Esophagus squamous epithelium (tissue), 5 donors: ENCODE measurements around the gene POU2F2. TPM values are rescaled to one million over a fixed set of nuclear protein-coding genes. Genes with fewer than 3 reads are reported as not detected.
A peak's percentile ranks its signal among the peaks of the same experiment; 100 is the strongest.

Experiments used
- DNase-seq: peaks from one replicate; lab custom pipeline; 2025; lab: John Stamatoyannopoulos, UW
- H3K27ac ChIP-seq, 4 donors: fragments of 200-600 bp; sonication (generic); one replicate each; pipeline ENCODE4 v1.5.1; 2016 to 2019; ENCODE audit warnings: mild to moderate bottlenecking in 1 of 4
- H3K27me3 ChIP-seq, 4 donors: fragments of 200-600 bp; sonication (generic); 1 replicate in 3 of 4; 2 replicates in 1 of 4; pipeline versions ENCODE4 v1.5.1 to v1.6.0; 2017 to 2021; ENCODE audit warnings: antibody characterized with exemption in 1 of 4
- H3K36me3 ChIP-seq, 3 donors: fragments of 200-600 bp; sonication (generic); one replicate each; pipeline ENCODE4 v1.5.1; 2016 to 2019
- H3K4me1 ChIP-seq, 3 donors: fragments of 200-600 bp; sonication (generic); one replicate each; pipeline ENCODE4 v1.5.1; 2017 to 2019
- H3K4me3 ChIP-seq, 4 donors: fragments of 200-600 bp; sonication (generic); 1 replicate in 3 of 4; 2 replicates in 1 of 4; pipeline ENCODE4 v1.5.1; 2016 to 2019; ENCODE audit warnings: mild to moderate bottlenecking in 2 of 4, moderate library complexity in 1 of 4
- H3K9me3 ChIP-seq, 3 donors: fragments of 200-600 bp; sonication (generic); one replicate each; pipeline ENCODE4 v1.5.1; 2016 to 2019
- POLR2A ChIP-seq, 4 donors: fragments of 450-650 bp; IDR thresholded peaks; one replicate each; pipeline ENCODE4 v1.6.1; 2017; ENCODE audit warnings: antibody characterized with exemption in 4 of 4, mild to moderate bottlenecking in 4 of 4, moderate library complexity in 3 of 4
- WGBS, 2 donors: methylation state at CpG; one replicate each; pipeline ENCODE4 v1.1.5; 2018; 5-methylcytosine and 5-hydroxymethylcytosine counted together
- intact Hi-C: fragments of 100-400 bp; cut with DNase I; formaldehyde crosslinking; loops from one replicate; pipeline ENCODE4 v1.15.0; 2022
- total RNA-seq, 4 donors: library from RNA; depleted of rRNA; stranded (reverse); fragments of >200 nt; gene quantifications; one replicate each; pipeline ENCODE4 v1.1.0, GENCODE V29; 2016
- TF ChIP-seq, protein P1 (sequence below), 6 experiments: fragments of 450-650 bp in 4 of 6; fragments of 200-600 bp in 2 of 6; sonication (generic) in 2 of 6; IDR thresholded peaks; one replicate each; pipeline ENCODE4 v1.5.1; 2016 to 2019; ENCODE audit warnings: antibody characterized with exemption in 6 of 6, mild to moderate bottlenecking in 4 of 6, moderate library complexity in 4 of 6
- donor health status: DM: yes; HTN: yes; CAD: no.

The POU2F2 gene
- total RNA-seq, 4 donors from 2014 or later, result 0.18 to 0.67 (median 0.57) TPM; not detected in 1

DNA sequence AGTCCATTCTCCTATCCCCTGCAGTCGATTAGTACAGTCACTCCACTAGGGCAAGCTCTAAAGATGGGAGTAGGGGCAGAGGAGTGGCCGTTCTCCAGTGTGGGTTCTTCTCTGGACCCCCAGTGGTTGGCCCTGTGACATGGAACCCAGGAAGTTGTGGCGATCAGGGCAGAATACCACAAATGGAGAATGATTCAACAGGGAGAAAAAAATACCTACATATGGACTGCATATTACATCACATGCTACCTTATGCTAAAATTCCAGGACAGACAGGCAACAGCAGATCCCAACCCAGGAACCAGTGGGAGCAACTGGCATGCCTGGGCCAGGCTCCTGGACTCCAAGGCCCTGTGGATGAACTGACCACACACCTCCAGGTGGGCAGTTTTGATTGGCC is 20.4 kb downstream of the POU2F2 start:
- TF ChIP-seq POLR2A (IDR thresholded peaks at IDR 0.05), result no peak
- TF ChIP-seq, protein P1, sequence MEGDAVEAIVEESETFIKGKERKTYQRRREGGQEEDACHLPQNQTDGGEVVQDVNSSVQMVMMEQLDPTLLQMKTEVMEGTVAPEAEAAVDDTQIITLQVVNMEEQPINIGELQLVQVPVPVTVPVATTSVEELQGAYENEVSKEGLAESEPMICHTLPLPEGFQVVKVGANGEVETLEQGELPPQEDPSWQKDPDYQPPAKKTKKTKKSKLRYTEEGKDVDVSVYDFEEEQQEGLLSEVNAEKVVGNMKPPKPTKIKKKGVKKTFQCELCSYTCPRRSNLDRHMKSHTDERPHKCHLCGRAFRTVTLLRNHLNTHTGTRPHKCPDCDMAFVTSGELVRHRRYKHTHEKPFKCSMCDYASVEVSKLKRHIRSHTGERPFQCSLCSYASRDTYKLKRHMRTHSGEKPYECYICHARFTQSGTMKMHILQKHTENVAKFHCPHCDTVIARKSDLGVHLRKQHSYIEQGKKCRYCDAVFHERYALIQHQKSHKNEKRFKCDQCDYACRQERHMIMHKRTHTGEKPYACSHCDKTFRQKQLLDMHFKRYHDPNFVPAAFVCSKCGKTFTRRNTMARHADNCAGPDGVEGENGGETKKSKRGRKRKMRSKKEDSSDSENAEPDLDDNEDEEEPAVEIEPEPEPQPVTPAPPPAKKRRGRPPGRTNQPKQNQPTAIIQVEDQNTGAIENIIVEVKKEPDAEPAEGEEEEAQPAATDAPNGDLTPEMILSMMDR (IDR thresholded peaks at IDR 0.05), result no peak
- intact Hi-C loops, result no loop called here
- no peak for DNase-seq
- Histone ChIP-seq H3K27ac (no peak overlapping the region), H3K4me3 (no peak overlapping the region), H3K36me3 (no peaks in the 10 kb centered on the region), H3K9me3 (no peaks in the 10 kb centered on the region), H3K27me3 (peaks cover 0 to 12% (median 0%) of the 10 kb centered on the region in 4 donors), H3K4me1 (peaks cover 0 to 21% (median 12%) of the 10 kb centered on the region in 3 donors)
- 60 to 63% methylated on average over 2 to 3 of the region's 3 CpGs for WGBS, 2 donors

DNA sequence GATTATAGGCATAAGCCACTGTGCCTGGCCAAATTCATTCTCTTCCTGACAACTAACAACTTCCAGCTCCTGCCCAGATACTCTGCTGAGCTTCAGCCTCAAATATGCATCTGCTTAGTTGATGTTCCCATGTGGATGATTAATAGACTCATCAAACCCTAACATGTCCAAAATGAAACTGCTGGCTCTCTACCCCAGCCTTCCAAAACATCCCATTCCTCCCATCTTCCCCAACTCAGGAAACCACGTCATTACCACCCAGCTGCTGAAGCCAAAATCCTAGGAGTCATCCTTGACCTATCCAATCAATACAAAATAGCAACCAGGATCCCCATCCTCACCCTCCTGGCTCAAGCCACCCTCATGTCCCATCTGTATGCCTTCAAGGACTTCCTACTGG is 20.9 kb downstream of the POU2F2 start:
- no peak for TF ChIP-seq POLR2A (IDR thresholded peaks at IDR 0.05)
- TF ChIP-seq, protein P1 (IDR thresholded peaks at IDR 0.05), result no peak
- DNase-seq, result no peak
- no peak overlapping the region for H3K27ac ChIP-seq
- H3K9me3 ChIP-seq, result no peaks in the 10 kb centered on the region
- intact Hi-C loops, result no loop called here
- no peaks in the 10 kb centered on the region for H3K36me3 ChIP-seq
- peaks cover 0 to 17% (median 0%) of the 10 kb centered on the region in 4 donors for H3K27me3 ChIP-seq
- H3K4me1 ChIP-seq, result peaks cover 0 to 21% (median 12%) of the 10 kb centered on the region in 3 donors
- no peak overlapping the region for H3K4me3 ChIP-seq
- WGBS, 2 donors, result 50% methylated on average over 1 of the region's 1 CpG

- H3K36me3 ChIP-seq, result no peaks in the 10 kb centered on the region
- H3K9me3 ChIP-seq, result no peaks in the 10 kb centered on the region
- peaks cover 0 to 21% (median 12%) of the 10 kb centered on the region in 3 donors for H3K4me1 ChIP-seq
- TF ChIP-seq, protein P1 (IDR thresholded peaks at IDR 0.05), result no peak
- no peak for TF ChIP-seq POLR2A (IDR thresholded peaks at IDR 0.05)
- DNase-seq, result no peak
- H3K27ac ChIP-seq, result no peak overlapping the region
- 93% methylated on average over 1 of the region's 1 CpG for WGBS, 2 donors
- no peak overlapping the region for H3K4me3 ChIP-seq
- peaks cover 0 to 24% (median 0%) of the 10 kb centered on the region in 4 donors for H3K27me3 ChIP-seq
- intact Hi-C loops, result no loop called here
These were observed 21.6 kb downstream of the POU2F2 start for GRCh38 chr19:42110658-42111057.

DNA sequence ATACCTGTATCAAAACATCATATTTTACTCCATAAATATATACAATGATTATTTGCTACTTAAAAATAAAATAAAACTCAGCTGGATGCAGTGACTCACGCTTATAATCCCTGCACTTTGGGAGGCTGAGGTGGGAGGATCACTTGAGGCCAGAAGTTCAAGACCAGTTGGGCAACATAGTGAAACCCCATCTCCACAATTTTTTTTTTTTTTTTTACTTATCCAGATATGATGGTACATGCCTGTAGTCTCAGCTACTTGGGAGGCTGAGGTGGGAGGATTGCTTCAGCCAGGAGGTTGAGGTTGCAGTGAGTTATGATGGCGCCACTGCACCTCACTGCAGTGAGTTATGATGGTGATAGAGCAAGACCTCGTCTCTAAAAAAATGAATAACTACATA is 22.4 kb downstream of the POU2F2 start:
- H3K27me3 ChIP-seq, result peaks cover 0 to 31% (median 0%) of the 10 kb centered on the region in 4 donors
- peaks cover 0 to 21% (median 12%) of the 10 kb centered on the region in 3 donors for H3K4me1 ChIP-seq
- no peak for TF ChIP-seq POLR2A (IDR thresholded peaks at IDR 0.05)
- TF ChIP-seq, protein P1 (IDR thresholded peaks at IDR 0.05), result no peak
- WGBS, 2 donors, result 72 to 75% methylated on average over 3 of the region's 3 CpGs
- no peak for DNase-seq
- H3K27ac ChIP-seq, result no peak overlapping the region
- no peak overlapping the region for H3K4me3 ChIP-seq
- H3K9me3 ChIP-seq, result no peaks in the 10 kb centered on the region
- no peaks in the 10 kb centered on the region for H3K36me3 ChIP-seq
- intact Hi-C loops, result no loop called here

DNA sequence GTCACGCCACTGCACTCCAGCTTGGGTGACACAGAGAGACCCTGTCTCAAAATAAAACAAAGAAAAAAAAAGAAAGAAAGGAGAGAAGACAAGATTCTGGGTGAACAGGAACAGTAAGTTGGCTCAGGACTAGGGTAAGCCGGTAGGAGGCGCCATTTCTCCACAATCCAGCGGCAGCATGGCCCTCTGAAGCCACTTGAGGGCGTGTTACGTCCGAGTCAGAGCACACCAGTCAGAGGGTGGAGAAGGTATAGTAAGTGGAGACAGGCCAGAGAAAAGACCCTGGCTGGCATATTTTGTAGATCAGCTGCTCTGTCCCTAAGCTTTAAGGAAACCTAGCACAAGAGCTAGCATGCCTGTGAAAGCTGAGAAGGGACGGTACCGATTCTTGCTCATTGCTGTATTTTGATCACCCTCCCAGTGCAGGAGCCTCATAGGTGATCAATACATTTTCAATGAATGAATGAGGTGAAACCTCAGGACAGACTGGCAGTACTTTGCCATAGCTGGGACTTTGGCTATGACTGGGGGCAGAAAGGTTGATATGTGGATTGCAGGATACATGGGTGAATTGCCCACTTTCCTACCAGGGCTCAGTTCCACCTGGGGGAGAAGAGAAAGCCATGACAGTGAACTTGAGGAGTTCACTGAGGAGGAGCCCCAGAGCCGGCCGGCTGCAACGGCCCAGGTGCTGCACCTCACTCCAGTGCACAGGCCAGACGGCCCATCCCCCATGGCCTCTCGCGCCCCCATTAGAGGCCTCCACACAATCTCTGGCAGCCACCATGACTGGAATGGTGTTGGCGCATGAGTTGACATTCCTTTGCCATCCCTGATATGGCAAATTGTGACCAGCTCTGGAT is 23.5 kb downstream of the POU2F2 start:
- Histone ChIP-seq H3K4me1 (peaks cover 0 to 14% (median 5%) of the 10 kb centered on the region in 3 donors), H3K9me3 (no peaks in the 10 kb centered on the region), H3K36me3 (no peaks in the 10 kb centered on the region), H3K27ac (no peak overlapping the region), H3K27me3 (peaks cover 0 to 39% (median 0%) of the 10 kb centered on the region in 4 donors), H3K4me3 (no peak overlapping the region)
- TF ChIP-seq, protein P1 (IDR thresholded peaks at IDR 0.05), result peak; percentile 89 to 99 (median 98)
- TF ChIP-seq POLR2A (IDR thresholded peaks at IDR 0.05), result no peak
- DNase-seq, result peak; percentile 44
- intact Hi-C loops, result no loop called here
- 21 to 31% methylated on average over 15 to 16 of the region's 16 CpGs for WGBS, 2 donors
